GM12878 (cell line): ENCODE results near the gene HOXB3. TPM values are rescaled to one million over a fixed set of nuclear protein-coding genes. Genes with fewer than 3 reads are reported as not detected.
A peak's percentile ranks its signal among the peaks of the same experiment; 100 is the strongest.

ENCODE experiments used
- ATAC-seq: fragments of 200-7000 bp; cut with Tn5 transposase; 3 replicates; pipeline ENCODE4 v1.9.1; 2020; ENCODE audit warnings: mild to moderate bottlenecking, moderate library complexity
- BruUV-seq: library from RNA; stranded (reverse); fragments of 400-500 nt; replicated peaks from 2 replicates; lab custom pipeline; 2021; lab: Mats Ljungman, UMichigan
- CTCF ChIA-PET: fragments of 300-600 bp; sonication (Branson Sonifier 250); formaldehyde crosslinking; extraction: SDS; loops from one replicate; lab custom pipeline; 2021; ENCODE audit warnings: inconsistent platforms; lab: Yijun Ruan, JAX
- POLR2A ChIA-PET: fragments of 350-600 bp; formaldehyde crosslinking; extraction: SDS; loops from one replicate; lab custom pipeline; 2021; ENCODE audit warnings: inconsistent platforms; lab: Charles Lee
- RAD21 ChIA-PET: fragments of 300-600 bp; sonication (Branson Sonifier 250); formaldehyde crosslinking; loops from one replicate; lab custom pipeline; 2023; ENCODE audit warnings: antibody characterized with exemption; ENCODE audit not compliant: unreplicated experiment; lab: Charles Lee
- SMC1A ChIA-PET: fragments of 300-600 bp; sonication (Branson Sonifier 250); formaldehyde crosslinking; loops from one replicate; lab custom pipeline; 2023; ENCODE audit not compliant: unreplicated experiment, uncharacterized antibody; lab: Charles Lee
- DNase-seq: peaks from one replicate; pipeline ENCODE4 v3.0.0-alpha.2; 2011; ENCODE audit warnings: low read depth, low spot score
- FAIRE-seq: peaks from 3 replicates; lab custom pipeline; 2011; peaks lifted over from hg19 to GRCh38; lab: Jason Lieb, UNC
- H2AFZ ChIP-seq: 2 replicates; pipeline ENCODE4 v1.6.0; 2011; ENCODE audit warnings: low read depth, low read length, control low read depth; ENCODE audit not compliant: control insufficient read depth
- H3K27ac ChIP-seq: 2 replicates; pipeline ENCODE4 v1.5.1; 2011; ENCODE audit warnings: control low read depth; ENCODE audit not compliant: control insufficient read depth, insufficient read depth
- H3K27me3 ChIP-seq, 2 experiments: replicated peaks in 1 of 2; 2 replicates each; pipeline versions ENCODE4 v1.6.0 to v1.6.1; 2011; ENCODE audit warnings: low read length in 1 of 2; ENCODE audit not compliant: control insufficient read depth in 2 of 2, insufficient read depth in 2 of 2
- H3K36me3 ChIP-seq, 2 experiments: 2 replicates each; pipeline ENCODE4 v1.5.1; 2011; ENCODE audit warnings: low read length in 1 of 2; ENCODE audit not compliant: control insufficient read depth in 2 of 2, insufficient read depth in 2 of 2
- H3K4me1 ChIP-seq: 2 replicates; pipeline ENCODE4 v1.6.1; 2011; ENCODE audit warnings: mild to moderate bottlenecking, low read length, moderate library complexity, mixed read lengths; ENCODE audit not compliant: control insufficient read depth, insufficient read depth
- H3K4me2 ChIP-seq: 2 replicates; pipeline ENCODE4 v1.6.0; 2011; ENCODE audit warnings: control low read depth; ENCODE audit not compliant: control insufficient read depth, insufficient read depth
- H3K4me3 ChIP-seq: fragments of 200-600 bp; sonication (generic); 2 replicates; pipeline ENCODE4 v1.5.1; 2016
- H3K79me2 ChIP-seq: 2 replicates; pipeline ENCODE4 v1.6.0; 2011; ENCODE audit warnings: low read length; ENCODE audit not compliant: control insufficient read depth, insufficient read depth
- H3K9ac ChIP-seq: 2 replicates; pipeline ENCODE4 v1.8.0; 2011; ENCODE audit warnings: low read length, control low read depth, mixed read lengths; ENCODE audit not compliant: control insufficient read depth, insufficient read depth
- H3K9me3 ChIP-seq: replicated peaks from 3 replicates; pipeline ENCODE4 v1.5.1; 2011; ENCODE audit warnings: mild to moderate bottlenecking, low read length; ENCODE audit not compliant: control insufficient read depth, insufficient read depth
- H4K20me1 ChIP-seq: 2 replicates; pipeline ENCODE4 v1.6.0; 2011; ENCODE audit not compliant: control insufficient read depth, insufficient read depth
- CHD1 ChIP-seq: IDR thresholded peaks from 2 replicates; pipeline ENCODE4 v1.6.1; 2012; ENCODE audit warnings: low read depth, low read length, improper control_type of control experiment
- CHD4 ChIP-seq: fragments of 200-600 bp; sonication (generic); IDR thresholded peaks from 2 replicates; pipeline ENCODE4 v1.6.1; 2016; ENCODE audit warnings: mild to moderate bottlenecking
- E2F8 ChIP-seq: fragments of 450-650 bp; IDR thresholded peaks from 2 replicates; pipeline ENCODE4 v1.6.1; 2018; ENCODE audit warnings: mild to moderate bottlenecking, low read depth, moderate library complexity; ENCODE audit not compliant: partially characterized antibody
- IRF4 ChIP-seq: IDR thresholded peaks from 2 replicates; pipeline ENCODE4 v1.6.1; 2011; ENCODE audit warnings: low read depth, low read length
- MTA2 ChIP-seq: fragments of 450-650 bp; IDR thresholded peaks from 2 replicates; pipeline ENCODE4 v1.6.1; 2016; ENCODE audit warnings: low read depth, mild to moderate bottlenecking, moderate library complexity
- MXI1 ChIP-seq: fragments of 150-350 bp; IDR thresholded peaks from 2 replicates; pipeline ENCODE4 v1.6.1; 2011; ENCODE audit warnings: low read depth, mild to moderate bottlenecking, inconsistent platforms, low read length, improper control_type of control experiment
- POLR2AphosphoS2 ChIP-seq: IDR thresholded peaks from 2 replicates; pipeline ENCODE4 v1.6.1; 2011; ENCODE audit warnings: low read depth, mild to moderate bottlenecking, low read length, improper control_type of control experiment, moderate library complexity
- RAD21 ChIP-seq: IDR thresholded peaks from 2 replicates; pipeline ENCODE4 v1.6.1; 2011; ENCODE audit warnings: mild to moderate bottlenecking, low read depth, low read length, moderate library complexity; ENCODE audit not compliant: insufficient read depth
- RUNX3 ChIP-seq: IDR thresholded peaks from 2 replicates; pipeline ENCODE4 v1.6.1; 2012; ENCODE audit warnings: low read length, inconsistent platforms
- SUZ12 ChIP-seq: fragments of 200-600 bp; sonication (generic); IDR thresholded peaks from one replicate; pipeline ENCODE4 v1.6.1; 2018; ENCODE audit warnings: antibody characterized with exemption, mild to moderate bottlenecking; ENCODE audit not compliant: unreplicated experiment
- ZBTB33 ChIP-seq: fragments of 450-650 bp; IDR thresholded peaks from 2 replicates; pipeline ENCODE4 v1.6.1; 2017; ENCODE audit warnings: mild to moderate bottlenecking
- ZNF217 ChIP-seq: fragments of 450-650 bp; IDR thresholded peaks from 2 replicates; pipeline ENCODE4 v1.6.1; 2017; ENCODE audit warnings: antibody characterized with exemption, mild to moderate bottlenecking
- ZNF687 ChIP-seq: fragments of 450-650 bp; IDR thresholded peaks from 2 replicates; pipeline ENCODE4 v1.6.1; 2017; ENCODE audit warnings: mild to moderate bottlenecking, moderate library complexity
- WGBS: methylation state at CpG from one replicate; pipeline ENCODE4 v1.1.6; 2016; ENCODE audit warnings: low lambda C conversion rate; ENCODE audit not compliant: insufficient replicate concordance, insufficient coverage; ENCODE audit errors: missing lambda C conversion rate; 5-methylcytosine and 5-hydroxymethylcytosine counted together
- in situ Hi-C: fragments of 300-500 bp; cut with MboI; formaldehyde crosslinking; loops from 9 replicates; pipeline ENCODE4 v1.14.3; 2018; ENCODE audit warnings: mixed read lengths
- intact Hi-C: fragments of 100-400 bp; cut with micrococcal nuclease; formaldehyde crosslinking; loops from one replicate; pipeline ENCODE4 v1.14.2; 2022; ENCODE audit not compliant: unreplicated experiment
- polyA plus RNA-seq, 11 experiments: library from polyadenylated mRNA; depleted of rRNA in 4 of 11; unstranded in 6 of 11; stranded (reverse) in 5 of 11; fragments of >200 nt; fragmentation: Nextera tagmentation in 4 of 11; fragmentation: Illumina TruSeq in 1 of 11; extraction: Ambion mirVana in 4 of 11; extraction: Trizol in 1 of 11; gene quantifications; 1 replicate in 1 of 11; 2 replicates in 10 of 11; pipeline versions ENCODE4 v1.2.1 to v1.2.3, GENCODE V29; 2011 to 2016; ENCODE audit warnings: inconsistent platforms in 2 of 11, missing spikeins in 2 of 11, low read depth in 1 of 11
- total RNA-seq, 4 experiments: library from RNA; depleted of rRNA in 3 of 4; stranded (reverse); fragments of >200 nt in 3 of 4; fragmentation: Illumina TruSeq in 1 of 4; extraction: Trizol in 1 of 4; gene quantifications; 2 replicates each; pipeline versions ENCODE4 v1.2.1 to v1.2.3, GENCODE V29; 2013 to 2021
- TF ChIP-seq, protein P1 (sequence below): IDR thresholded peaks from 2 replicates; pipeline ENCODE4 v1.6.1; 2011; ENCODE audit warnings: low read depth, mild to moderate bottlenecking, low read length, moderate library complexity, borderline replicate concordance; ENCODE audit errors: extremely low read depth

HOXB3 gene
- total and polyA plus RNA-seq, 10 of the 15 experiments (the other 5 are each of a cell fraction or from before 2014, with no cell fraction given) = 0.19 to 7.7 (median 2.9) TPM

DNA sequence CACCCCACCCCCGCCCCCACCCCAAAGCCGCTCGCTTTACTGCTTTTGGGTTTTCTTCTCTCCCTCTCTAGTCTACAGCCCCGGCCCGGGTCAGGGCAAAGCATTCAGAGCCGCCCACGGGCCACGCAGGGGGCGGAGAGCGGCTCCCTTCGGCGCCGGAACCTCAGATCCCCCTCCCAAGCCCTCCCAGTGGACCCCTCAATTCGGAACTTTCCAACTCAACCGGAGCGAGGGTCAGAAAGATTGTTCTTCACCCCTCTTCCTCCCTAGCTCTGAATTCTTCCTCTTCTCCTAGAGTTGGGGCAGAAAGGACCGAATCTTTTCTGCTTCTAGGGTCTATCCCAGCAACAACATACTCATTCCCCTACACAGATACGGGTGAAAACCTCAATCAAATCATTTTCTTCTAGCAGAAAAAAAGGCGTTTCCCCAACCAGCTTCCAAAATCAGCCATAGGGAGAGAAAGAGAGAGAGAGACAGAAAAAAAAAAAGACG, 46.1 kb downstream of the HOXB3 start:
- peak overlapping the region; percentile 69 for H3K4me3 ChIP-seq
- ATAC-seq (peak; percentile 63), DNase-seq (no peak), FAIRE-seq (no peak)
- peak overlapping the region; percentile 68 for H3K4me2 ChIP-seq
- intact Hi-C loops = loop anchor here (2.0 to 5.0 kb wide), 2 partner anchors 33 to 52 kb away; no protein-coding TSS in a partner anchor
- no TSS peak for BruUV-seq
- H2AFZ ChIP-seq = peak overlapping the region; percentile 67
- ChIA-PET SMC1A (interaction anchor here (0.6 to 2.1 kb wide), 5 partner anchors 11 to 69 kb away, joined by 3 to 9 read pairs (median 3); no protein-coding TSS in a partner anchor), CTCF (interaction anchor here (0.8 kb wide), 1 partner anchor 51 kb away, joined by 4 read pairs; no protein-coding TSS in a partner anchor), POLR2A (interaction anchor here (0.8 to 1.8 kb wide), 3 partner anchors 30 to 66 kb away, joined by 3 to 9 read pairs (median 5); no protein-coding TSS in a partner anchor), RAD21 (interaction anchor here (1.3 to 2.3 kb wide), 3 partner anchors 31 to 45 kb away, joined by 3 to 5 read pairs (median 4); no protein-coding TSS in a partner anchor)
- H3K9ac ChIP-seq = peak overlapping the region; percentile 77
- peaks cover 0 to 4% of the 10 kb centered on the region in 2 experiments; a peak in 1 of 4 replicates for H3K27me3 ChIP-seq
- H3K27ac ChIP-seq = peak overlapping the region; percentile 49
- 1% methylated on average over 16 of the region's 20 CpGs for WGBS
- no peaks in the 10 kb centered on the region for H3K36me3 ChIP-seq
- H3K9me3 ChIP-seq = no peaks in the 10 kb centered on the region
- H4K20me1 ChIP-seq = no peaks in the 10 kb centered on the region
- peaks cover 12% of the 10 kb centered on the region for H3K79me2 ChIP-seq
- in situ Hi-C loops = no loop called here
- peaks cover 7% of the 10 kb centered on the region for H3K4me1 ChIP-seq
- TF ChIP-seq IRF4 = no peak
- 0 out of 2 replicates have a peak, but pooled peaks have one; percentile 4 for TF ChIP-seq POLR2AphosphoS2
- no peak for TF ChIP-seq ZNF217
- no peak for TF ChIP-seq MXI1
- TF ChIP-seq ZNF687 = no peak
- no peak for TF ChIP-seq RUNX3
- TF ChIP-seq MTA2 = no peak
- TF ChIP-seq, protein P1, sequence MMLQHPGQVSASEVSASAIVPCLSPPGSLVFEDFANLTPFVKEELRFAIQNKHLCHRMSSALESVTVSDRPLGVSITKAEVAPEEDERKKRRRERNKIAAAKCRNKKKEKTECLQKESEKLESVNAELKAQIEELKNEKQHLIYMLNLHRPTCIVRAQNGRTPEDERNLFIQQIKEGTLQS = no peak
- TF ChIP-seq ZBTB33 = no peak
- TF ChIP-seq SUZ12 = no peak
- TF ChIP-seq CHD4 = no peak
- TF ChIP-seq RAD21 = no peak
- TF ChIP-seq CHD1 = peak; percentile 78; the same call in 1 of the 2 replicates
- TF ChIP-seq E2F8 = no peak
